Brain pericyte (primary cell): ENCODE measurements around the gene EMCN.
"Not testable (repeated sequence)": the region's sequence is repeated elsewhere in the genome, so short reads cannot be mapped to it uniquely, and the experiment has no call there.

Source experiments
- DNase-seq: peaks from one replicate; pipeline ENCODE4 v3.0.0-alpha.2; 2012; ENCODE audit warnings: low read depth, low spot score

Gene EMCN

DNA sequence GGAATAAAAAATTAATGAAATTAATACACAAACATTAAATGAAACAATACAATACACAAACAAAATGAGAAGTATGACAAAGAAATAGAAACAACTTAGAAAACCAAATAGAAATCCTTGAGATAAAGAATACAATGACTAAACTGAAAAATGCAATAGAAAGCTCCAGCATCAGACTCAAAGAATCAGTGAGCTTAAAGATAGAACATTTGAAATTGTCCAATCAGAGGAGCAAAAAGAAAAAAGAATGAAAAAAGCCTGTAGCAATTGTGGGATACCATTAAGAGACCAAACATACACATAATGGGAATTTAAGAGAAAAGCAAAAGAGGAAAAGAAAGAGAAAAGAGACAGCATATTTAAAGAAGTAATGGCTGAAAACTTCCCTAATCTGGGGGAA, 25.7 kb downstream of the EMCN start:
- DNase-seq: no peak

- no peak for DNase-seq
These were observed 28.5 kb downstream of the EMCN start for GRCh38 chr4:100489305-100489704.

DNA sequence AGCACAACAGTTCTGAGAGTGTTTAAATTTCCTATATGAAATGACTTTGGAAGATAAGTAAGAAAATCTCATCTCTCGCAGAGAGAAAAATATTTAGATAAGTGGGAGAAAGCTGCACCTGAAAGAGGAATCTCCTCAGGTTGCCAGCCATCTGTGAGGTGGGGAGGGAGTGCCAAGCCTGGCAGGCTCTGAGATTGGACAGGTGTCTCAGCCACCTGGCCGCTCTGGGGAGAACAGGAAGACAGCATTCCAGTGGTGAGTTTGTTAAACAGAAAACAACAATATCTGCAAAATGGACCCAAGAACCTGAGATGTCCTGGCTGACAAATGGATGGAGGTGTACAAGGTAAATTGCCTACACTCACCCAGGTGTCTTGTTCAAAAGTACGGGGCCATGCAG, 31.3 kb downstream of the EMCN start:
- DNase-seq: no peak

DNA sequence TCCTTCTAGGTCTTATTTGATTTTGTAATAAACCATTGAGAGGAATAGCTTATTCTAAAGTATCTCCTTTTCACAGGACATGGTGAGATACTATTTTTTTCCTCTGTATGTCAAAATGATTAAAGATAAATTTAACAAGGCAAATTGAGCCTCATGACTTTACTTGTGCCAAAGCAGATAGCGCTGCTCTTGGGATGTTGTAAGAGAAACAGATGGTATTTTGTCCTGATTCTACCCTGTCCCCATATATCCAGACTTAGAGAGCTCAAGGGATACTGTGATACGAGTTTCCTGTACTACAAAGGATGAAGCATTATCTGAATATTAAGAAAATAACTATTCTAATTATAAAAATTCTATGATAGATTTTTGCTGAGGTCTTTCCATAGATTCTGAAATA, 34.0 kb downstream of the EMCN start:
- DNase-seq: no peak

DNA sequence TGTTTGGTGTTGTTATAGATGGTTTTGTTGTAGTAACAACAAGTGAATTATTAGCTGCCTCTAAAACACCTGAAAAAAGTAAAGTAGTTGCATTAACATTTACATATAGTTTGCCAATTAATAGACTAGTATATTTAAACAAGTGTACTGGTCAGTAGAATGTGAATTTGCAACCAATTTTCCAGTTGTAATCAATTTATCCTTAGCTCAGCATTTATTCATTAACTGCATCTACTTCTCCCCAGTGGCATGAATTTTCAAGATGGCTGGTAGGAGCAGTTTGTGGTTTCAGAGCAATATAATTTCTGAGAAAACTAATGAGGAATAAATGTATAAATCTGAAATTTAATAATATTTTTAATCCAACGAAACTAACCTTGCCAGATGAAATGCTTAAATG, 37.9 kb downstream of the EMCN start:
- no peak for DNase-seq

DNA sequence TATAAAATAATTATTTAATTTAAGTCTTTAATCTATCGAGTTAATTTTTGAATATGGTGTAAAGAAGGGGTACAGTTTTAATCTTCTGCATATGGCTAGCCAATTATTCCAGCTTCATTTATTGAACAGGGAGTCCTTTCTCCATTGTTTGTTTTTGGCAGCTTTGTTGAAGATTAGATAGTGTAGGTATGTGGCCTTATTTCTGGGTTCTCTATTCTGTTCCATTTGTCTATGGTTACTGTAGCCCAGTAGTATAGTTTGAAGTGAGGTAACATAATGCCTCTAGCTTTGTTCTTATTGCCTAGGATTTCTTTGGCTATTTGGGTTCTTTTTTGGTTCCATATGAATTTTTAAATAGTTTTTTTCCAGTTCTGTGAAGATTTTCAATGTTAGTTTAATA, 48.3 kb downstream of the EMCN start:
- no peak for DNase-seq

DNA sequence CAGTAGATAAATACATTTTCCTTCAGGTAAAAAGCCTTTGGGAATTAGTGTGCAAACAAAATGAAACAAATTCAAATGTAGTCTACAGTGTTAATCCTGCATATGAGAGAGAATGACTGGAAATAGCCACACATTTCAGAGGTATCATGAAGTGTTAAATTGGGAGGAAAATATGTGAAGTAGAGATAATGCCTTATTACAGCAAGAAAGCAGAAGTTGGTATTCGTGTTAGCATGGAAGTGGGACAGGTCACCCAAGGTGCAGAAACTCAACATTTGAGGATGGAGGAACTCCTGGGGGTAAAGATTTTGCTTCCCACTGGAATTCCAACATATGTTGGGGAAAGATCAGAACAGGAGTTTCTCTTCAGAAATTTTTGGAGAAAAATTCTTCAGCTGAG, 51.3 kb downstream of the EMCN start:
- no peak for DNase-seq

GRCh38 chr4:100461807-100462605, 55.8 kb downstream of the EMCN start:
- no peak for DNase-seq

- no peak for DNase-seq
These were observed 67.4 kb downstream of the EMCN start for GRCh38 chr4:100450449-100450848.

DNA sequence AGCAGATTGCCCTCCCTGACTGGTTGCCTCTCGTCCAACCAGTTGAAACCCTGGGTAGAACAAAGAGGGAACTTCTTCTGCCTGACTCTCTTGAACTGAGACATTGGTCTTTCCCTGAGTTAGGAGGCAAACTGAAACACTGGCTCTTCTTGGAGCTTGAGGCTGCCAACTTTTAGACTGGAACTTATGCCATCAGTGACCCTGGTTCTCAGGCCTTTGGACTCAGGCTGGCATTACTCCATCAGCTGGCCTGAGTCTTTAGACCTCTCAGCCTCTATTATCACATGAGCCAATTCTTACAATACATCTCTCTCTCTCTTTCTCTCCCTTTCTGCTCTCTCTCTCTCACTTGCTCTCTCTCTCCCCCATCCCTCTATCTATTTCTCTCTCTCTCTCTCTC, 86.4 kb downstream of the EMCN start:
- DNase-seq: no peak

DNA sequence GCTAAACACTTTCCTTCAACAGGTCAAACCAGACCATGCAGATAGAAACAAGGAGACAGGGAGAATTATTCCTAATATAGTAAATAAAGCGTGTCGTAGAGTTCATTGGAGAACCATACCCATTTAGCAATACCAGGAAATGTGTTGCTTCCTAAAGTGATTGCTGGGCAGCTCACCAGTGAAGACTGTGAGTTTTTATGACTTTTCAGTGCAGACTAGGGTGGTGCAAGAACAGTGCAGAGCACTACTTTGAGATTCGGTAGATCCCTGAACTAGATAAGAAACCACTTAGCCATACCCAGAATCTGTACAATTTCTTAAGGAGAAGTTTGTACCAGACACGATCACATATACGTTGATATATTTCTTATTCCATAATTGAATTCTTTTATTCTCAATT, 87.4 kb downstream of the EMCN start:
- DNase-seq: no peak

DNA sequence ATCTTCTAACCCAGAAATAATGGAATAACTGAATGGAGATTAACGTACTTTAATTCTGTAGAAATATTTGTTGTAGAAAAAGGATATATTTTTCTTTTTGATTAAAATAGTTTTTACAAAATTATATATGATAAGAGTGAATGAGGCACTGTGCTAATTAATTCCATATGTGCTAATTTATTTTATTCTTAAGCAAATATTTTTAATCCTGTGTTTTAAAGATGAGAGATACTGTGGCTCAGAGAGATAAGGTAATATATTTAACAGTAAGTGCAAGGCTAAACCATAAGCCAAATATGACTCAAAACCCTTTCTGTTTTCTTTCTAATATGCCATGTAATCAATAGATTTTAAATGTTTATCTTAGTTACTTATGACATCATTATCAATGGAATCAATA, 88.2 kb downstream of the EMCN start:
- no peak for DNase-seq

GRCh38 chr4:100428051-100428450, 89.8 kb downstream of the EMCN start:
- DNase-seq: no peak

- no peak for DNase-seq
These were observed 93.4 kb downstream of the EMCN start for GRCh38 chr4:100424376-100424775.

- no peak for DNase-seq
These were observed 94.9 kb downstream of the EMCN start for GRCh38 chr4:100422894-100423293.

DNA sequence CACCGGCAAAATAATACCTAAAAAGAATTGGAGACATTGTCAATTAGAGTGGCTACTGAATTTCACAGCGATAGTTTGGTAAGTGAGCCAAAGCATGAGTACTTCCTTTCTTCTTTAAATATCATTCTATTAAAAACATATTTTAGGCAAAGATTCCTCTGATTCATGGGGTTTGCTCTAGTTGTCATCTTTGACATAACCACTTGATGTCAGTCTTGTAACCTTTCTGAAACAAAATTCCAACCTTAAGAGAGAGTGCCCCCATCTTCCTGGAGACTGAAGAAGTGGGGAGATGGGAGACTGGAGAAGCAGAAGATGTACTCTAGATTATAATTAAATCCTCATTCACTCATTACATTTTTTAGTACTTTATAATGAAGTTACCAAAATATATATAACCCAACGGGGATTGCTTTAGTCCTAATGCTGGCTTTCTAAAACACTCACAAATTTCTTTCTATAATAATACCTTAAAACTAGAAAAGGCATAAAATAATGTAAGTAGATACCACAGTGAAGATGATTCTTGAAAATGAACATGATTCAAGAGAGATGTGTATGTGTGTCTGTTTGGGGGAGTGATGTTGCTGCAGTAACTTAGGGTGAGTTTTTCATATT, 96.4 kb downstream of the EMCN start:
- DNase-seq: no peak

DNA sequence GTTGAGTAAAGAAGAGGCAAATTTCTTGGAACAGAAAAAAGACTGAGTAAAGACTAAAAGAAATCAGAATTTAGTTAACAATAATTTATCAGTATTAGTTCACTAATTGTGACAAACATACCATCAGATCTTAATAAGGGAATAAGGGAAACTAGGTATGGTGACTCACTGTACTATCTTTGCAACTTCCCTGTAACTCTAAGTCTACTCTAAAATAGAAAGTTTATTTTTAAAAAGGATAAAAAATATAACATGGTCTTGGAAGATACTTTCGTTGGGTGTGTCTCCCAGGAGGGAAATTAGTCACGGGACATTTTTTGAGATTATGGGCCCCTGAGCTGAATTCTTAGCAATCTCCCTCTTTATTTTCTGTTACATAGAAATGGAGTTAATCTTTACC, 97.3 kb downstream of the EMCN start:
- no peak for DNase-seq

GRCh38 chr4:100417565-100417964, 100.3 kb downstream of the EMCN start:
- DNase-seq: no peak

GRCh38 chr4:100414016-100414790, 103.6 kb downstream of the EMCN start:
- no peak for DNase-seq

- DNase-seq: no peak
These were observed 126.0 kb downstream of the EMCN start for GRCh38 chr4:100391863-100392262.

DNA sequence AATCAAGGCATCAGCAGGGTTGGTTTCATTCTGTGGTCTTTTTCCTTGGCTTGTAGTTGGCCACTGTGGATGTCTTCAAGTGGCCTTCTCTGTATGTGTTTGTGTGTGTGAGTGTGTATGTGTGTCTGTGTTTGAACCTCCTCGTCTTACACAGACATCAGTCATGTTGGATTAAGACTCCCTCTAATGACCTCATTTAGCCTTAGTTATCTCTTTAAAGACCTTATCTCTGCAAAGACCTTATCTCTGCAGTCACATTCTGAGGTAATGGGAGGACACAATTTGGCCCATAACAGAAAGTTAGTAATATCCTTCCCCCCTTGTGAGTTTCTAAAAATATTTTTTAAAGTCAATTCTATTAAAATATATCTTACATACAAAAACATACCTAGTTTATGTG, 126.7 kb downstream of the EMCN start:
- DNase-seq: no peak

DNA sequence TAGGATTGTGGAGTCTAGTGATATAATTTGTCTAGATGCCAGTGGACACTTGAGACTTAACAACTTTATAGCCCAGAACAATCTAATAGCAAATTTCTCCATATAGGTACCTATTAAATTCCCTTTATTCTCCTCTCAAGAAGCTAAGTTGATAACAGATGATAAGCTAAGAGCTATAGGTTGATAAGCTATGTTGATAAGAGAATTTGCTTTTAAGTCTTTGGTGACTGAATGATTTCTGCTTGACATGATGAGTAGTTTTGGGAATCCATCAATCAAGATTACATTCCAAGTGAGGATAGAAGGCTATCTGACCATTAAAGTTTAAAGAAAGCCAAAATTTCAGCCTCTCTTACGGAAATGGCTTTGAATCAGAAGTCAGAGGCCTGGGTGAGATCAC, 131.6 kb downstream of the EMCN start:
- no peak for DNase-seq

DNA sequence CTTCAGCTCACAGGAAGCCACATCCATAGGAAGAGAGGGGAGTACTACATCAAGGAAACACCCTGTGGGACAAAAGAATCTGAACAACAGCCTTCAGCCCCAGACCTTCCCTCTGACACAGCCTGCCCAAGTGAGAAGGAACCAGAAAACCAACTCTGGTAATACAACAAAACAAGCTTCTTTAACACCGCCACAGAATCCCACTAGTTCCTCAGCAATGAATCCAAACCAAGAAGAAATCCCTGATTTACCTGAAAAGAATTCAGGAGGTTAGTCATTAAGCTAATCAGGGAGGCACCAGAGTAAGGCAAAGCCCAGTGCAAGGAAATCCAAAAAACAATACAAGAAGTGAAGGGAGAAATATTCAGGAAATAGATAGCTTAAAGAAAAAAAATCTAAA, 137.4 kb downstream of the EMCN start:
- not testable (repeated sequence) for DNase-seq
